Chondrocyte (in vitro differentiated cells): ENCODE results near the gene ITPR1. TPM values are rescaled to one million over a fixed set of nuclear protein-coding genes. Genes with fewer than 3 reads are reported as not detected.
A peak's percentile ranks its signal among the peaks of the same experiment; 100 is the strongest.

Source experiments
- DNase-seq: peaks from one replicate; pipeline ENCODE4 v3.0.0; 2021; ENCODE audit warnings: mixed read lengths, low spot score
- H3K27ac Mint-ChIP-seq: one replicate; pipeline ENCODE4 v1.8.0; 2021; ENCODE audit warnings: mild to moderate bottlenecking, moderate library complexity, mixed read lengths; ENCODE audit not compliant: unreplicated experiment
- H3K27me3 Mint-ChIP-seq: 2 replicates; pipeline ENCODE4 v1.8.0; 2021; ENCODE audit warnings: low read depth, mixed read lengths
- H3K36me3 Mint-ChIP-seq: 2 replicates; pipeline ENCODE4 v1.8.0; 2021; ENCODE audit warnings: low read depth, mixed read lengths
- H3K4me1 Mint-ChIP-seq: 2 replicates; pipeline ENCODE4 v1.8.0; 2021; ENCODE audit warnings: low read depth, mild to moderate bottlenecking, mixed read lengths
- H3K4me3 Mint-ChIP-seq: one replicate; pipeline ENCODE4 v1.8.0; 2021; ENCODE audit warnings: mild to moderate bottlenecking, moderate library complexity, mixed read lengths; ENCODE audit not compliant: unreplicated experiment
- H3K9me3 Mint-ChIP-seq: 2 replicates; pipeline ENCODE4 v1.8.0; 2021; ENCODE audit warnings: low read depth, mixed read lengths
- total RNA-seq: library from RNA; stranded (reverse); gene quantifications from 3 replicates; pipeline ENCODE4 v1.2.1, GENCODE V29; 2021
- TF ChIP-seq, protein P1 (sequence below): fragments of 200-600 bp; sonication (generic); IDR thresholded peaks from 2 replicates; pipeline ENCODE4 v1.5.0; 2021; ENCODE audit warnings: antibody characterized with exemption, mild to moderate bottlenecking, moderate library complexity

ITPR1 gene
- total RNA-seq, 1 donor from 2014 or later, result 45.0 TPM

DNA sequence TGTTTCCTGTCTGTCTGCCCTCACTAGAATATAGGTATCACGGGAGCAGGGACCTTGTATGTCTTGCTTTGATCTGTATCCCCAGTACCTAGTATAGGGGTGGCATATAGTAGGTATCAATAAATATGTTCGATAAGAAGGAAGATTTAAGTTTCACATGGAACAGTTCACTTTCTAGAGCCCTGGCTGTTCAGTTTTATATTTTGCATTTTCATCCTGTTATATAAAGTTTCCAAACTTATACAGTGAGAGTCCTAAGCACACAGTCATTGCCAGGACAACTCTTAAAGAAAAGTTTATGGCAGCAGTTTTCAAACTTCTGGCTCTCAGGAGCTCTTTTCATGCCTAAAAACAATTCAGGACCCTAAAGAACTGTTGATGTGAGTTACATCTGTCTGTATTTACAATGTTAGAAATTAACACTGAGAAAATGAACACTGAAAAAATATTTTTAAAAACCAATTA lies 13.4 kb downstream of the ITPR1 start:
- TF ChIP-seq, protein P1, sequence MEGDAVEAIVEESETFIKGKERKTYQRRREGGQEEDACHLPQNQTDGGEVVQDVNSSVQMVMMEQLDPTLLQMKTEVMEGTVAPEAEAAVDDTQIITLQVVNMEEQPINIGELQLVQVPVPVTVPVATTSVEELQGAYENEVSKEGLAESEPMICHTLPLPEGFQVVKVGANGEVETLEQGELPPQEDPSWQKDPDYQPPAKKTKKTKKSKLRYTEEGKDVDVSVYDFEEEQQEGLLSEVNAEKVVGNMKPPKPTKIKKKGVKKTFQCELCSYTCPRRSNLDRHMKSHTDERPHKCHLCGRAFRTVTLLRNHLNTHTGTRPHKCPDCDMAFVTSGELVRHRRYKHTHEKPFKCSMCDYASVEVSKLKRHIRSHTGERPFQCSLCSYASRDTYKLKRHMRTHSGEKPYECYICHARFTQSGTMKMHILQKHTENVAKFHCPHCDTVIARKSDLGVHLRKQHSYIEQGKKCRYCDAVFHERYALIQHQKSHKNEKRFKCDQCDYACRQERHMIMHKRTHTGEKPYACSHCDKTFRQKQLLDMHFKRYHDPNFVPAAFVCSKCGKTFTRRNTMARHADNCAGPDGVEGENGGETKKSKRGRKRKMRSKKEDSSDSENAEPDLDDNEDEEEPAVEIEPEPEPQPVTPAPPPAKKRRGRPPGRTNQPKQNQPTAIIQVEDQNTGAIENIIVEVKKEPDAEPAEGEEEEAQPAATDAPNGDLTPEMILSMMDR, result no peak
- H3K4me3 Mint-ChIP-seq, result no peak overlapping the region
- DNase-seq, result no peak
- peak overlapping the region; percentile 90 for H3K27ac Mint-ChIP-seq
- H3K36me3 Mint-ChIP-seq, result no peaks in the 10 kb centered on the region
- H3K27me3 Mint-ChIP-seq, result no peaks in the 10 kb centered on the region
- no peaks in the 10 kb centered on the region for H3K9me3 Mint-ChIP-seq
- peaks cover 46% of the 10 kb centered on the region for H3K4me1 Mint-ChIP-seq

DNA sequence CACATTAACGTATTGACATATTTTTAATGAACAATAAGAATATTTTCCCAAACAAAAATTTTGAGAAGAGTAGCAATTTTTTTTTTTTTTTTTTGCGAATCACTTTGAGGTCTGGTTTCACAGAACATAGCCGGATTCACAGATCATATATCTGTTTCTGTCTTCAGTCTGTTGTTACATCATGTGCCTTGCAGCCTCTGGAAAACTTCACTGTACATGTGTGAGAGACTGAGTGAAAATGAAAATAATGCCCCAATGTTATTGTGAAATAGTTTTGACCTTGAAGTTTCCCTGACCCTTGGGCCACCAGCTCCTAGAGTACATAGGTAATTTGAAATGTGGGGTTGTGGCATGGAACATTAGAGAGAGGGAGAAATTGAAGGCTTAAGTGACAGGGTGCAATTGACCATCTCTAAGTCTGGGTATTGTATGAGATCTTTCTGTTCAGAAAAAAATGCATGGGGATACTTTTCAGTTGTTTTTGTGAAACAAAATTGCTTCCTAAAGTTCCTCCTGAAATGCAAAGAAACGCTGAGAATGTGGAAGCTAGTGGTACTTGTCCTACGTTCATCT lies 14.0 kb downstream of the ITPR1 start:
- peaks cover 46% of the 10 kb centered on the region for H3K4me1 Mint-ChIP-seq
- H3K9me3 Mint-ChIP-seq, result no peaks in the 10 kb centered on the region
- TF ChIP-seq, protein P1, result no peak
- no peaks in the 10 kb centered on the region for H3K36me3 Mint-ChIP-seq
- no peaks in the 10 kb centered on the region for H3K27me3 Mint-ChIP-seq
- H3K4me3 Mint-ChIP-seq, result no peak overlapping the region
- DNase-seq, result no peak
- peak overlapping the region; percentile 90 for H3K27ac Mint-ChIP-seq

DNA sequence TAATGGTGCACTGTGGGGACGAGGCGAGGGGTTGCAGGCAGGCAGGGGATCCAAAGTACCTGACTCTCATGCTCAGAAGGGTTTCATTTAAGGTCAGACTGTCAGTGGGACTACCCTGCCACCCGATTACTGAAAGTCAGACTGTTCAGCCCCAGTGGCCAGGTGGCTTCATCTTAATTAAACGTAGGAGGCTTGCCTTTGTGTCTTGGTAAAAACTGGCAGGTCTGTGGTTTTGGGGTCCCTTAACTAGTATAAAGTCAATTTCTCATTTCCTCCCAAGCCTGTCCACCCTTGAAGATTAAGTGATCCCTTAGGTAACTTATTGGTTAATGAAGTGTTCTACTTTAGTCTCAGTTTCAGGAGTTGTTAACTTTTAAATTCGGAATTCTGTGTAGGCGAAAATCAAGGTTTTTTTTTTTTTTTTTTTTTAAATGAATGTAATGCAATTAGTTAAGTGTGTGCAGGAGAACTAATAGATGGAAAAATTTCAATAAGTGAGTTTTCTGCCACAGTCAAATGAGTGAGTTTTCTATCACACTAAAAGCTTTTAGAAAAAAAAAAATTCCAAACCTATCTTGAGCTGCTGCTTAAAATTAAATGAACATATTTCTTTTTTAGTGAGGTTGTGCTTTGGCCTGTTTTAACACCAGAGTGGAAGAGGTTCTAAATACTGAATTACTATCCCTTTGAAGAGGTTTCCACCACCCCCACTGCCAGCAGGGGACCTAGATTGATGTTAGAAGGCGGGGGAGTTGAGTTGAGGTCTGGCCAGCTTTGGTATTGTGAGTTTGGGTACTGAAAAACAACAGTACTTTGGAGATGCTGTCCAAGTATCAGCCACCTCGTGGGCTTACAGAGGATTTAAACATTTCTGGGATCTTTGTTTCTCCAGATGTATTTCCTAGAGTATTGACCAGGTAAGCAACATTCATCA lies 15.2 kb downstream of the ITPR1 start:
- no peaks in the 10 kb centered on the region for H3K9me3 Mint-ChIP-seq
- no peaks in the 10 kb centered on the region for H3K27me3 Mint-ChIP-seq
- H3K4me3 Mint-ChIP-seq, result no peak overlapping the region
- TF ChIP-seq, protein P1, result no peak
- DNase-seq, result no peak
- H3K27ac Mint-ChIP-seq, result peak overlapping the region; percentile 90
- no peaks in the 10 kb centered on the region for H3K36me3 Mint-ChIP-seq
- H3K4me1 Mint-ChIP-seq, result peaks cover 46% of the 10 kb centered on the region

DNA sequence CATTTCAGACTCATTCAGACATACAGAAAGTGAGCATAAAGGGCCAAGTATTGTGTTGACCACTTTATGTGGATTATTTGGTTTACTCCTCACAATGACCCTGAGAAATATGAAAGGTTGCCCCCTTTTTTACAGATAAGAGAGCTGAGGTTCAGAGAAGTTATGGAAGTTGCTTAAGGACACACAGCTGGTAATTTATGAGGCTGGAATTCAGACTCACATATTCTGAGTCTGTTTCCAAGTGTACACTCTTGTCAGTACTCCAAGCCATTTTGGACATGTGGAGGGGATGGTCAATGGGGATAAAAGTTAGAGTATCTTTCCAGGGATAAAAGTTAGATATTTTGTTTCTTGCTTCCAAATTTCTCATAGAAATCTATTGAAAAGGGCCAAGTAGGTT lies 15.9 kb downstream of the ITPR1 start:
- no peaks in the 10 kb centered on the region for H3K9me3 Mint-ChIP-seq
- H3K36me3 Mint-ChIP-seq, result no peaks in the 10 kb centered on the region
- H3K4me1 Mint-ChIP-seq, result peaks cover 43% of the 10 kb centered on the region
- no peak overlapping the region for H3K4me3 Mint-ChIP-seq
- TF ChIP-seq, protein P1, result no peak
- no peaks in the 10 kb centered on the region for H3K27me3 Mint-ChIP-seq
- H3K27ac Mint-ChIP-seq, result no peak overlapping the region
- DNase-seq, result no peak

DNA sequence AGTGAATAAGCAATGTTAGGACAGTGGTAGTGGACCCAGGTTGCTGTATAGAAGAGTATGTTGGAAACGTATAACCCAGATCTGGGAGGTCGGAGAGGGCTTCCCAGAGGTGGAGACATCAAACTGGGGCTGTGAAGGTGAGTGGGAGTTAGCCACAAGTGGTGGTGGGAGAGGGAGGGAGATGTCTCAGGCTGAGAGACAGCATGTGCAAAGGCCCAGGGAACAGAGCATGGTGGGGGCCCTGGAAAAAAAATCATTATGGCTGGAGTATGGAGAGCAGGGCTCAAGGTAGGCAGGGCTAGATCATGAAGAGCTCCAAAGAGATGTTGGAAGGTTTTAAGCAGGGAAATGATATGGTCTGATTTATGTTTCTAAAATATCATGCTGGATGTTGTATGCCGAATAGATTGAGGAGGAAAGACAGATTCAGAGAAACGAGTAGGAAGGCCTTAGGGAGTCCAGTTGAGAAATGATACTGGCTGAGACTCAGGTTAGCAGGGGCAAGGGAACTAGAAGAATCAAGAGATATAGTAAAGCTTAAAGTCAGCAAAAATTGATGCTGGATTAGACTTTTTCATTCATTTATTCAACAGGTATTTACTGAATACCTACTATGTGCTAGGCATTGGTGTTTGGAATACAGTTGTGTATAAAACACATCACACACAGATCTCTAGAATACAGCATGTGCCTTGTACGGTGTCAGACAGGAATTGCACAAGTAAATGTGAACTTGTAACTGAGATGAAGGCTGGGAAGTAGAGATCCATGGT lies 17.0 kb downstream of the ITPR1 start:
- H3K9me3 Mint-ChIP-seq, result no peaks in the 10 kb centered on the region
- no peaks in the 10 kb centered on the region for H3K27me3 Mint-ChIP-seq
- H3K4me3 Mint-ChIP-seq, result no peak overlapping the region
- no peak overlapping the region for H3K27ac Mint-ChIP-seq
- no peaks in the 10 kb centered on the region for H3K36me3 Mint-ChIP-seq
- no peak for DNase-seq
- peaks cover 35% of the 10 kb centered on the region for H3K4me1 Mint-ChIP-seq
- TF ChIP-seq, protein P1, result no peak
